HG03469 (cell line): ENCODE data around the gene ARAP2.

ENCODE experiments used
- ATAC-seq: cut with Tn5 transposase; IDR thresholded peaks from one replicate; pipeline ENCODE4 v1.9.1; 2021; ENCODE audit warnings: mild to moderate bottlenecking, moderate library complexity, moderate number of reproducible peaks; ENCODE audit not compliant: unreplicated experiment

The ARAP2 gene, protein sequence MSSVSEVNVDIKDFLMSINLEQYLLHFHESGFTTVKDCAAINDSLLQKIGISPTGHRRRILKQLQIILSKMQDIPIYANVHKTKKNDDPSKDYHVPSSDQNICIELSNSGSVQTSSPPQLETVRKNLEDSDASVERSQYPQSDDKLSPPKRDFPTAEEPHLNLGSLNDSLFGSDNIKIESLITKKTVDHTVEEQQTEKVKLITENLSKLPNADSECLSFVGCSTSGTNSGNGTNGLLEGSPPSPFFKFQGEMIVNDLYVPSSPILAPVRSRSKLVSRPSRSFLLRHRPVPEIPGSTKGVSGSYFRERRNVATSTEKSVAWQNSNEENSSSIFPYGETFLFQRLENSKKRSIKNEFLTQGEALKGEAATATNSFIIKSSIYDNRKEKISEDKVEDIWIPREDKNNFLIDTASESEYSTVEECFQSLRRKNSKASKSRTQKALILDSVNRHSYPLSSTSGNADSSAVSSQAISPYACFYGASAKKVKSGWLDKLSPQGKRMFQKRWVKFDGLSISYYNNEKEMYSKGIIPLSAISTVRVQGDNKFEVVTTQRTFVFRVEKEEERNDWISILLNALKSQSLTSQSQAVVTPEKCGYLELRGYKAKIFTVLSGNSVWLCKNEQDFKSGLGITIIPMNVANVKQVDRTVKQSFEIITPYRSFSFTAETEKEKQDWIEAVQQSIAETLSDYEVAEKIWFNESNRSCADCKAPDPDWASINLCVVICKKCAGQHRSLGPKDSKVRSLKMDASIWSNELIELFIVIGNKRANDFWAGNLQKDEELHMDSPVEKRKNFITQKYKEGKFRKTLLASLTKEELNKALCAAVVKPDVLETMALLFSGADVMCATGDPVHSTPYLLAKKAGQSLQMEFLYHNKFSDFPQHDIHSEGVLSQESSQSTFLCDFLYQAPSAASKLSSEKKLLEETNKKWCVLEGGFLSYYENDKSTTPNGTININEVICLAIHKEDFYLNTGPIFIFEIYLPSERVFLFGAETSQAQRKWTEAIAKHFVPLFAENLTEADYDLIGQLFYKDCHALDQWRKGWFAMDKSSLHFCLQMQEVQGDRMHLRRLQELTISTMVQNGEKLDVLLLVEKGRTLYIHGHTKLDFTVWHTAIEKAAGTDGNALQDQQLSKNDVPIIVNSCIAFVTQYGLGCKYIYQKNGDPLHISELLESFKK (N-terminal part only)

DNA sequence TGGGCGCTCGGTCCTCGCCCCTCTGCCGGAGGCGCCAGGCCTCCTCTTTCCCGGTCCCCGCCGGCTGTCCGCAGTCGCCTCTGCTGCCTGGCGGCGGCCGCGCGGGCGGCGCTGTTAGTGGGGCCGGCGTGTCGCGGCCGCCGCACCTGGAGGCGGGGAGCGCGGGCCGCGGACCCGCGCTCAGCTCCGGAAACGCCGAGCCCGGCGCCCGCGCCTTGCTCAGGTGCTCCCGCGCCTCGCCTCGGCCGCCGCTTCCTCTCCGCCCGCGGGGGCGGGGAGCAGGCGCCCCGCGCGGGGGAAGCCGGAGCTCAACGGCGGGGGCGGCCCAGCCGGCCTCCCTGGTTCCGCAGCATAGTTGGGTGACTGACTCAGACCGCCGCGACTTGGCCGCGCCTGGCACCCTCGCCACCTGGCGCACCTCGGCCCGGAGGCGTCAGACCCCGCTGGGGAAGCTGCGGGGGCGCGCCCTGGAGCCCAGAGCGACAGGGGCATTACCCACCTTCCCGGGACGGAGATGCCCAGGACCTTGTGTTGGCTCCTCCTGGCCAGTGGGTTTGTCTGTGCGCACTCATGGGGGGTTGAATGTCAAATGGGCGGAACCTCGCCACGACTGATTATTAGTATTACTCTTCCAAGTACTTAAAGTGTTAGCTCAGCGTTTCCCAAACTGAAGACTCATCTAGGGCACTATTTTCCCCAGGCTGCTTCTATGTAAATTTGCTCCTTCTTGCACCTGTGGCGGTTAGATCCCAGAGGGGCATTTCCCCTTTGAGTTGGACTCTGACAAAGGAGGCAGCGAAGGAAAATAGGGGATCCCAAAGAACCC is at the start of gene ARAP2:
Gene ARAP2 (minus strand): TSS at position 258 of the 826 bp plus-strand sequence. CDS start 15,028 bp downstream, outside the sequence.
- ATAC-seq = peak; percentile 37

DNA sequence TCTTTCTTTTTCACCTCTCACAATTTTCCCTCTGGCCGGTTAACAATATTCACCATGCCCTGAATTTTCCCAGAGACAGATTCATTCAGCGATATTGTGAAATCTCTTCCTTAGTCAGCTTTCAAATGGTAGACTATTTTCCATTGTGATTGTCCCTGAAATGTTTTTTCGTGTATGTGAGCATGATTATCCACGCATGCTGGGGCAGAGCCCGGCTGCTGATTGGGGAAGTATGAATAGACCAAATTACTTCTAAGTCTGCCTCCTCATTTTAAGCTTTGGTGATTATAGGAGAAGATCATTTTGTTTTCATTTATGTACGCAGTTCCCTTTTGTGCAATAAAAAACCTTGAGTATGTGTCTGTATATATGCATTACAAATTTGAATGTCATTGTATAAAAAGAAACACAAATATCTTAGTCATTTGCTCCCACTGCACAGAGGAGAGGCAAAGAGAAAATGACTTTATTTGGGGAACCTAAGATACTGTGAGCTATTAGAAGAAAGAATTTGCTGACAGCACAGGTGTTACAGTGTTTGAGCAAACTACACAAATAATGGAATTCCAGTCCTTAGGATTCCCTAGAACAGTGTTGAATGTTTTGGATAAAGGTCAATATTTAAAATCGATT is 48.4 kb upstream of the ARAP2 start:
- no peak for ATAC-seq

DNA sequence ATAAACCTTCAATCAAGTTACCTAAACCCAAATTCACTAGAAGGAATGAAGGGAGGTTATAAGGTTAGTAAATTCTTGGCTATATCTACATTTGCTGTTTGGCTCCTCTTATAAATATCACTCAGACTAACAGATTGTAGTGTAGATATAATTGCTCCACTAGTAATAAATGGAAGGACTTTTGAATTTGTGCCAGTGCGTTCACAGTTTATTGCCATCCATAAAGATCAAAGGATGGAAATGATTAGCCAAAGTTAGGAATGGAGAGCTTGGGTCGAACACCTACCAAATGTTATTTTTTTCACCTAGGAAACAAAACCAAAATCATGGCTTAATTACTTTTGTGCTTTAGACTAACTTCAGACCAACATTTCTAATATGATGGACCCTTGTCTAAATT is 46.3 kb upstream of the ARAP2 start:
- no peak for ATAC-seq

DNA sequence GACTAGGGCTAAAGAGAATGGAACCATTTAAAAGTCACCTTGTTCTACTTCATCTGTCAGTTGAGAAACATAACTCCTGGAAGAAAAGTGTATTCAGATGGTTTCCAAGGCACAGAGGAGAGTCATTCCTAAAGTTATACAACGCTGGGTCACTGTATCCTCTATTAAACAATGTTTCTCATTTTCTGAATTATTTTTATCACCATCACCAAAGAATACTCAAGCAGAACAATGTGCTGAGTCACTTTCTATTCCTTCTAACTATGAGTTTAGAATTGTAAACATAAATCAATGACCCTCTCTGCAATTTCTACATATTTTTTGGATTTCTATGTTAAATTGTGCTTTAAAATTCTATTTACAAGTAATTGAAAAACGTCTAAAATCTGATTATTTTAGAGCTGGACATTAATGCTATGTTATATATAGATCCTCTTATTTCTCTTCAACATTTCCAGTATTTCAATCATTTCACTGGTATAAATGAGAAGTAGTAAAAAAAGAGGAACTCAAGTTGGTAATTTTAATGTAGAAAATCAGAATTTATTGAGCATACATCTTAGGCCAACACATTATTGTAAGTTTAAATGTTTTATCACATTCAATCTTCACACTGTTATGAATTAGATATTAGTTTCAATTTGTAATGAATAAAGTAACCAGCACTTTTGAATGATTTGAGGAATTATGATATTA is 44.6 kb upstream of the ARAP2 start:
- ATAC-seq = no peak

DNA sequence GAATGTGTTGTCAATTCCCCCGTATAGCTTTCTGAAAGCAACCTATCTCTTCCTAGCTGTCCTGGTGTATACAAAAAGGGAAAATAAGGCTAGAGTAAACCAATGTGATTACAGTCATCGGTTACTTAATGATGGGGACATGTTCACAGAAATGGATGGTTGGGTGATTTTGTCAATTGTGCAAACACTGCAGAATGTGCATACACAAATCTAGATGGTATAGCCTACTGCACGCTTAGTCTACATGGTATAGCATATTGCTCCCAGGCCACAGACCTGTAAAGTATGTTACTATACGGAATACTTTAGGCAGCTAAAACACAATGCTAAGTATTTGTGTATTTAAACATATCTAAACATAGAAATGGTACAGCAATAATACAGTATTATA is 42.2 kb upstream of the ARAP2 start:
- no peak for ATAC-seq

DNA sequence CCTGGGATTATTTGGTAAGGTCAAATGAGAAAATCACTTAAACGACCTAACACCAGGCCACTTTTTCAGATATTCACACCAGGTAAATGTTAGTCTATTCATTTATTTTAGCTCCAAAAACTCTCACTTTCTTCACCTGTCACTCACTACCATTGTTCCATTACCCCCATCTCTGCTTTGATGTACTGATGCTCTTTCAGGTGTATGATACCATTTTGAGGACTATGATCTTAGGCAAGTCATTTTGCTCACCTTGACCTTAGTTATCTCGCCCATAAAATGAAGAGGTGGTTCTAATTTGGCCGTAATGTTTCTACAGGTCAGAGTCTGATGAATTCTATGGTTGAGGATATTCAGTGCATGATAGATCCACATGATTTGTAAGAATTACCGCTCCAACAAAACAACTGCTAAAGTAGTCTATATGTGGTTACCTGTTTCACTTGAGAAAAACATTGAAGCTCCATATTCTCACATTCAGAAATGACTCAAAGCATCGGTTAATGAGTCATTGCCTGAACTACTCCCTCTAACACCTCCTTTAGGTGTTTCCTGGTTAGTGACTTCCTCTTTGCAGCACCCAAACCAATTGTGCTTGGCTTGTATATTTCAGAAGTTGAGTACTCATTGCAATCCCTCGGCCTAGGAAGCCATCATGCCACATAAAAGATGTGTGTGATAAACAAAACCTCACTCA is 41.6 kb upstream of the ARAP2 start:
- ATAC-seq = peak; percentile 98

DNA sequence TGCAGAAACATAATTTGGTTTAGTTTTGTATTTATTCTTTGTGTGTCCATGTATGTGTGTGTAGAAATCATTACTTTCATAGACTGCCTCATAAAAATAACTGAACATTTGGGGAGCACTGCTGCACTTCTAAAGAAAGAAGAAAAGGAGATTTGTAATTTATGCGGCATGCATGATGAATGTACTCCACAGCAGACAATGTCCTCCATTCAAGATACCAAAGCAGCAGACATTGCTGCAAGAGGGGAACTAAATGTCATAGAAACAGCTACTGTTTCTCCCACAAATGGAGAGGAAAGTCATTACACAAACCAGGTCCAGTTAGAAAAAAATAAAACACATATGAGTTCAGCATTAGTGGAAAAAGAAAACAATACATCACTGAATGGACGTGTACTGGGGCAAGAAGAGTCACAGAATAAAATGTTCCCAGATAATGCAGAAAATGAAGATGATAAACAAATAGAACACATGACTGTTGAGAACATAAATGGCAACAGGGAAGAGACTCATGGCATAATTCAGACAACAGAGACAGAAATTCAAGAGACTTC is 39.7 kb upstream of the ARAP2 start:
- no peak for ATAC-seq

DNA sequence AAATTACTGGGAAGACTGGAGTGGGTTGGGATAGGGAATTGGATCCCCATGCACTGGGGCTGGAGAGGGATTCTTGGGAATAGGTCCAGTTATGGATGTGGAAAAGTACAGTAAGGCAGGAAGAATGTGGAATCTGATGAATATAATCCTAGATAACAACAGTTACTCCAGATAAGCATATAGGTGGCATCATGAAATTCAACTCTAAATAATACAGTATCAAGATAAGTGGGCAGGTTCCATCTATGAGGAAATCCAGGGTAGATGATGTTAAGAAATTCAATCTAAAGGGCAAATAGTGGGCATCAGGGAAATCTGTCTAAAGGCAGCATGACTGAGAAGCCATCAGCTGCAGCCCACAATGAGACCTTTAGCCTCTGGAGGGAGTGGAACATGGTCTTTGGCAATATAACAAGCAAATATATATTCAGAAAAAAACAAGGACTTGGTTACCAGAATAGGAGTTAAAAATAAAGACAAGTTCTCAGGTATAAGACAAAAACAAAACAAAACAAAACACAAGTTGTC is 38.3 kb upstream of the ARAP2 start:
- no peak for ATAC-seq

DNA sequence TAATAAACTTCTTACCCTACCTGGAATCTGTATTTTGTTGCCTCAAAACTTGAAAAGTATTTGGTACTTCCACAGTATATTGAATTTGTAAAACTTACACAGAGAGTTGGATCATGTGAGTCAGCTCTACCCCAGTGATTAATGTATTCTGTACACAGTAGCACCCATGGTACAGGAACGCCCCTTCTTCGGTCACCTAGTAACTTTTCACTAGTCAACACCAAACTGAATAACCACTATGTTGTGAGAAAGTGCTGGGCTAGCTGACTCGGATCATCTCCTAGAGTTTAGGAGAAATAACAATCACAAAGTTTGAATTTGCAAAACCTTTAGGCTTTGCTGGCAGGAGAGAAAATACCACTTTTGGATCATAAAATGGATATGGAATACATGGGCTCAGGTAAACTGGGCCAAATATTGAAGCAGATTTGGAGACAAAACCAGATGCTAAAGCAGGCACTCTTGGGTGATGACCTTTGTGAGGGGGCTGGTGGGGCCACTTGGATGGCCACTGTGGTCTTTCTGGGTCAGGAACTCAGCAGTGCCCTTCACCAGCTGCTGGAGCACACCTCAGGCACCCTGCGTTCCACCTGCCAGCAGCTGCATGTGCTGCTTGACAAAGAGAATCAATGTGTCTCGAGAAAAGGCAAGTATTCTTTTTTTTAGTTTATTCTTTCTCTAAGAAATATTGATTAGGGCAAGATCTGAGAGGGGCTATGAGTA is 37.2 kb upstream of the ARAP2 start, which contains the start of gene DTHD1:
Gene DTHD1 (plus strand): TSS at position 233 of the 723 bp plus-strand sequence. CDS start 143 bp downstream, at position 376.
- no peak for ATAC-seq

DNA sequence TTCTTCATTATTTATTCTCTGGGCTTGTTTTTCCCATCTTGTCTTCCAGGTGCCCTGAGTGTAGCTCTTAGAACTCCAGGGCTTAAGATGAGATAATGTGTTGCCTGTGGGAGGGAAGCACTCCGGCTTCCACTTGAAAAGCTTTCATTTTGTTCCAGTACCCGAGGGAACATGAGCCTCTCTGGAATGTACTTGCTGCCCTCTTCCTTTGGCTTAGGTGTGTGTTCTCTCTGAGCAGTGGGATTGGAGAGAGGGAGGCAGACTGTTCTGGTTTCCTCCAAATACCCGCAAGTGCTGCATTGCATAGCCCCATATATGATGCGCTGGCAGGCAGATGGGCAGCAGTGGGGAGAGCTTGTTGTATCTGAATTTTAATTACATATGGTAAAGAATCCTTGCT is 36.2 kb upstream of the ARAP2 start:
- no peak for ATAC-seq

DNA sequence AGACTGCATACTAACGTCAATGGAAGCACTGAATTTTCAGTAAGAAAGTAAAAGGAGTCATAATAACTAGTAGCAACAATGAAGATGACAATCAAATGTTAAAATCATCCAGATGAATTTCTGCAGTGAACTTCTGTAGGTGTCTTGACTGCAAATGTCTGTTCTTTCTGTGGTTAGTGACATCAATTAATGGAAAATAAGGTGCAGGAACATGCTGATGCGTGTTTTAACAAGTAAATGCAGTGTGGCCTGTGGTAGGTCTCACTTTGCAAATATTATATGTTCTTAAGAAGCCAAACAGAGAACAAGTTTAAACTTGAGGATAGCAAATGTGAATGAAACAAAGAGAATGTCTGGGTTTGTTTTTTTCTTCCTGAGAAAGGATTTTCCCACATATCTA is 34.5 kb upstream of the ARAP2 start:
- no peak for ATAC-seq

DNA sequence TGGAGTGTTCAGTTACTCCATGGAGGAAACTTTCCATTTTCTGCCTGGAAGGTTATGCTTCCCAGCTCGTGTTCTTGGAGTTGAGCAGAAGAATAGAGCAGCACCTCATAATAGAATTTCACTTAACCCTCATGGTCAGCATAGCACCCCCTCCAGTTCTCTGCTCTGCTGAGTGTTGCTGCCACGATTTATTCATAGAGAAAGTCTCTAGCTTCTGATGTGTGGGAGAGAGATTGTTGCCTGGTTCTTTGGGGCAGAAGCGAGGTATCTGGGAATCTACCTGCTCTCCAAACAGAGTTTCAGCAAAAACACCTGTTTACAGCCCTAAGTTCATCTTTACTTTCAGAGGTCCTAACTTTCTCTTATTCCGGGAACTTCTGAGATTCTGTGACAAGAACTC is 33.2 kb upstream of the ARAP2 start:
- ATAC-seq = no peak

DNA sequence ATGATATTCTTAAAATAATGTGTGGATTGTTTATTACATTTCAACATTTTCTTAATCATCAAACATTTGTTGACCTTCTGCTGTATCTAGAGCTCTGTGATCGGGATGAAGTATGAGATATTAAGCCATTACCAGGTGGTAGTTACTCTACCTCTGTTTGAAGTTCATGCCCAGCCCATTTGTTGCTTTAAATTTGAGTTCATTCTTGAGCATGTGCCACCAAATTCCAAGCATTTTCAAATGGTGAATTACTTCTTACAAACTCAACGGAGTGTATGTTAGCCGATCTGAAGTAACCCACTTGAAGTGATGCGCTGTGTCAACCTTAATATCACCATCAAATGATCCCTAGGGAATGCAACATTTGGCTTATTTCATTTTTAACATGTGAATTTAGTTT is 29.8 kb upstream of the ARAP2 start:
- ATAC-seq = no peak

DNA sequence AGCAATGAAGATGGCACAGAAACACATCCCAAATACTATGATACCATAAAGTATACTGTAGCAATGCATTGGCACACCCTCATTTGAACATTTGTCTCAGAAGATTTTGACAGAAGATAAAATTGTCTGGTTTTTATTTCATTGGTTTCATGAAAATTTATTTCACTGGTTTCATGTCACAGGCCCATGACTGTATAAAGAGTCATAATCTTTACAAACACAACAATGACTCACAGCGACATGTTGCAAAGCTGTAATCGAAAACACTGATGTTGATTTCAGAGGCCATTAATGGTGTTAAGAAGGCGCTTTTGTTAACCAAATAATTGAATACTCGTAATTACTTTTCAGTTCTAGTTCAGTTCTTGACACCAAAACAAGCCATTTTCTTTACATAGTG is 29.0 kb upstream of the ARAP2 start:
- no peak for ATAC-seq

DNA sequence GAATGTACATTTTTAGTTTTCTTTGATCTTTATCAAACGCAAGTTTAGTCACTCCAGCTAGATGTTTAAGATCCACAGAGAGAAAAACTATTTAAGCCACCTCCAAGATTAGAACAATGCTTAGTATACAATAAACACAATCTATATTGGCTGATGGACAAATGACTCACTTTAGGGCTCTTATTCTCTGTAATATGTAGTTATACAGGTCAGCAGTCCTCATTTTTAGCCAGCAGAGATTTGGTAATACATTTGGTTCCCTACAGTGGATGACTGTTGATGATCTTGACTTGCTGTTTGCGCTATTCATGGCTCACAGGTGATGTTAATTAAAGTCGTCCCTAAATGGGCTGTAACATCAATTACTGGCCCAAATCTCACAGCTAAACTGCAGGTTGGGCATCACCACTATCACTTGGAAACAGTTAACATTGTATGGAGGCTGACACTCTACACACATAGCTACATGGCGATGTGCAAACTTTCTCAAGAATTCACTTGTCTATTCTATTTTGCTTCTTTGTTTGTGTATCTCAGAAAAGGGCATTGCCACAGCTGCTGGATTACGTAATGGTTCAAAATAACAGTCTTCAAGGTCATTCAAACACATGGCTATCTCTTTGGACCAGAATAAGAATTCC is 25.3 kb upstream of the ARAP2 start:
- ATAC-seq = no peak

DNA sequence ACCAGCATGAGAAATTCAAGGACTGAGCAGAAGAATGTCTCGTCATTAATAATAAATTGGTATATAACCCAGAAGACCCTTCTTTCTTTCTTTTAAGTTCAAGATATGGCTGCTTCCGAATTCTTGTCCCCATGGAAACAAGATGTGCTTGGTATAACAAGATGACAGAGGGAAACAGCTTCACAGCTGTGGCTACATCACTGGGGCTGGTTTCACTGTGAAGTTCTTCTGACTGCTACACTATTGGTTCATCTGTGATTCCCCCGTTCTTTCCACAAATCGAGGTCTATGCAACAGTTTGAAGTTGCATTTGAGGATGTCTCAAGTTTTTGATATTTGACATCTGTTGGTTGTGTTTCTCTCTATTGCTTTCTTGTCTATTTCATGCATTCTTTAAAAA is 24.8 kb upstream of the ARAP2 start:
- no peak for ATAC-seq
